GM23338 (cell line): ENCODE measurements around the gene SLC25A17. TPM values are rescaled to one million over a fixed set of nuclear protein-coding genes. Genes with fewer than 3 reads are reported as not detected.
A peak's percentile ranks its signal among the peaks of the same experiment; 100 is the strongest.

ENCODE experiments used
- ATAC-seq: fragments of 200-7000 bp; cut with Tn5 transposase; 3 replicates; pipeline ENCODE4 v1.9.1; 2020
- DNase-seq: peaks from one replicate; pipeline ENCODE4 v3.0.0-alpha.2; 2015; ENCODE audit warnings: low spot score
- H2AFZ ChIP-seq: fragments of 200-600 bp; sonication (generic); 2 replicates; pipeline ENCODE4 v1.8.0; 2016; ENCODE audit warnings: antibody characterized with exemption, mild to moderate bottlenecking, moderate library complexity
- H3F3A ChIP-seq: fragments of 200-600 bp; sonication (generic); replicated peaks from 2 replicates; pipeline ENCODE4 v1.8.0; 2017; ENCODE audit warnings: antibody characterized with exemption, mixed run types, low read depth
- H3K27ac ChIP-seq: fragments of 200-600 bp; sonication (generic); 2 replicates; pipeline ENCODE4 v1.6.1; 2016; ENCODE audit warnings: low read depth
- H3K27me3 ChIP-seq: fragments of 200-600 bp; sonication (generic); 2 replicates; pipeline ENCODE4 v1.8.0; 2016; ENCODE audit warnings: mild to moderate bottlenecking, mixed run types, moderate library complexity; ENCODE audit not compliant: insufficient read depth
- H3K36me3 ChIP-seq: fragments of 200-600 bp; sonication (generic); 2 replicates; pipeline ENCODE4 v1.8.0; 2016; ENCODE audit warnings: mild to moderate bottlenecking; ENCODE audit not compliant: insufficient read depth
- H3K4me1 ChIP-seq: fragments of 200-600 bp; sonication (generic); 2 replicates; pipeline ENCODE4 v1.8.0; 2016; ENCODE audit warnings: mild to moderate bottlenecking, moderate library complexity; ENCODE audit not compliant: insufficient read depth
- H3K4me2 ChIP-seq: fragments of 200-600 bp; sonication (generic); 2 replicates; pipeline ENCODE4 v1.7.1; 2017; ENCODE audit warnings: mixed run types
- H3K4me3 ChIP-seq: fragments of 200-600 bp; sonication (generic); 2 replicates; pipeline ENCODE4 v1.6.1; 2016; ENCODE audit warnings: mixed run types
- H3K79me2 ChIP-seq: fragments of 200-600 bp; sonication (generic); replicated peaks from 2 replicates; pipeline ENCODE4 v1.8.0; 2017; ENCODE audit warnings: mild to moderate bottlenecking; ENCODE audit not compliant: insufficient read depth
- H3K9me2 ChIP-seq: fragments of 200-600 bp; sonication (generic); 2 replicates; pipeline ENCODE4 v1.8.0; 2017; ENCODE audit not compliant: insufficient read depth
- H4K20me1 ChIP-seq: fragments of 200-600 bp; sonication (generic); replicated peaks from 2 replicates; pipeline ENCODE4 v1.8.0; 2017; ENCODE audit warnings: mild to moderate bottlenecking; ENCODE audit not compliant: insufficient read depth
- H3K27ac Mint-ChIP-seq: 2 replicates; pipeline ENCODE4 v1.8.0; 2020; ENCODE audit warnings: inconsistent platforms, mild to moderate bottlenecking, moderate library complexity, mixed read lengths
- H3K27me3 Mint-ChIP-seq: 3 replicates; pipeline ENCODE4 v1.8.0; 2022; ENCODE audit warnings: low read depth, mild to moderate bottlenecking, moderate library complexity, mixed read lengths, inconsistent platforms; ENCODE audit not compliant: insufficient read depth, poor library complexity
- H3K36me3 Mint-ChIP-seq: 3 replicates; pipeline ENCODE4 v1.8.0; 2021; ENCODE audit warnings: low read depth, mild to moderate bottlenecking, inconsistent platforms, moderate library complexity, mixed read lengths
- H3K4me1 Mint-ChIP-seq: 3 replicates; pipeline ENCODE4 v1.8.0; 2020; ENCODE audit warnings: mild to moderate bottlenecking, inconsistent platforms, mixed read lengths
- H3K4me3 Mint-ChIP-seq: 3 replicates; pipeline ENCODE4 v1.8.0; 2021; ENCODE audit warnings: moderate library complexity, mild to moderate bottlenecking, inconsistent platforms, mixed read lengths
- H3K9me3 Mint-ChIP-seq: 3 replicates; pipeline ENCODE4 v1.8.0; 2020; ENCODE audit warnings: moderate library complexity, mild to moderate bottlenecking, inconsistent platforms, mixed read lengths
- CREB1 ChIP-seq: fragments of 250-450 bp; sonication (Bioruptor Pico); IDR thresholded peaks from 2 replicates; pipeline ENCODE4 v1.5.0; 2020; ENCODE audit warnings: low read depth, mild to moderate bottlenecking, moderate library complexity
- CTCF ChIP-seq, 2 experiments: fragments of 200-600 bp in 1 of 2; sonication (generic) in 1 of 2; conservative IDR thresholded peaks; 2 replicates each; pipeline versions ENCODE4 v1.5.1 to v1.6.1; 2016 to 2017; ENCODE audit warnings: antibody characterized with exemption in 2 of 2, low read depth in 2 of 2, mild to moderate bottlenecking in 2 of 2, moderate library complexity in 1 of 2
- ETS1 ChIP-seq: IDR thresholded peaks from 2 replicates; pipeline ENCODE4 v1.6.1; 2016; ENCODE audit warnings: antibody characterized with exemption
- EZH2phosphoT487 ChIP-seq: fragments of 200-600 bp; sonication (generic); IDR thresholded peaks from one replicate; pipeline ENCODE4 v1.8.1; 2018; ENCODE audit warnings: antibody characterized with exemption; ENCODE audit not compliant: unreplicated experiment
- JUNB ChIP-seq: IDR thresholded peaks from one replicate; pipeline ENCODE4 v1.6.1; 2016; ENCODE audit warnings: antibody characterized with exemption; ENCODE audit not compliant: unreplicated experiment
- NANOG ChIP-seq: IDR thresholded peaks from 2 replicates; pipeline ENCODE4 v1.6.1; 2016; ENCODE audit warnings: antibody characterized with exemption, borderline replicate concordance
- REST ChIP-seq: IDR thresholded peaks from one replicate; pipeline ENCODE4 v1.6.1; 2018; ENCODE audit warnings: antibody characterized with exemption; ENCODE audit not compliant: unreplicated experiment
- ZNF114 ChIP-seq: fragments of 250-450 bp; sonication (Bioruptor Pico); IDR thresholded peaks from 2 replicates; pipeline ENCODE4 v1.5.0; 2020; ENCODE audit warnings: mild to moderate bottlenecking, moderate library complexity
- ZNF331 ChIP-seq: fragments of 250-450 bp; sonication (Bioruptor Pico); IDR thresholded peaks from 2 replicates; pipeline ENCODE4 v1.5.0; 2020; ENCODE audit warnings: low read depth, mild to moderate bottlenecking, moderate library complexity
- polyA plus RNA-seq: library from polyadenylated mRNA; unstranded; fragments of >200 nt; fragmentation: Nextera tagmentation; extraction: Ambion mirVana; gene quantifications from 2 replicates; pipeline ENCODE4 v1.2.1, GENCODE V29; 2016
- total RNA-seq: library from RNA; depleted of rRNA; stranded (reverse); fragments of >200 nt; shearing (Covaris generic); gene quantifications from 2 replicates; pipeline ENCODE4 v1.2.3, GENCODE V29; 2014

SLC25A17 gene
- total and polyA plus RNA-seq, 2 experiments from 2014 or later: 35.4 to 43.6 TPM

GRCh38 chr22:40855071-40855978, 36.2 kb upstream of the SLC25A17 start:
- peak overlapping the region; percentile 100; the same call in 1 of the 2 replicates for H3K27ac ChIP-seq
- peak overlapping the region; percentile 92 for H3K4me3 ChIP-seq
- no peaks in the 10 kb centered on the region for H3K36me3 ChIP-seq
- Mint-ChIP-seq H3K27ac (peak overlapping the region; percentile 54), H3K4me1 (peaks cover 20% of the 10 kb centered on the region; the same call in 2 of the 3 replicates), H3K9me3 (no peaks in the 10 kb centered on the region), H3K36me3 (peaks cover 7% of the 10 kb centered on the region), H3K27me3 (peaks cover 6% of the 10 kb centered on the region), H3K4me3 (peak overlapping the region; percentile 100)
- TF ChIP-seq ETS1 (no peak), ZNF331 (CRISPR knock-in tag) (no peak), CREB1 (CRISPR knock-in tag) (no peak), REST (no peak), ZNF114 (CRISPR knock-in tag) (no peak), NANOG (no peak), EZH2phosphoT487 (no peak)
- no peaks in the 10 kb centered on the region for H3K27me3 ChIP-seq
- H3K79me2 ChIP-seq: peaks cover 94% of the 10 kb centered on the region
- no peaks in the 10 kb centered on the region; the same call in 1 of the 2 replicates for H3F3A ChIP-seq
- ATAC-seq: no peak
- no peak for DNase-seq
- H4K20me1 ChIP-seq: peaks cover 20% of the 10 kb centered on the region
- peaks cover 29% of the 10 kb centered on the region for H3K4me1 ChIP-seq
- no peak overlapping the region for H2AFZ ChIP-seq
- no peaks in the 10 kb centered on the region for H3K9me2 ChIP-seq
- H3K4me2 ChIP-seq: peak overlapping the region; percentile 90

GRCh38 chr22:40853961-40854360, 34.8 kb upstream of the SLC25A17 start:
- Histone ChIP-seq H3K4me3 (0 out of 2 replicates have a peak overlapping the region, but pooled peaks have one; percentile 92), H3K36me3 (peaks cover 9% of the 10 kb centered on the region; the same call in 1 of the 2 replicates), H3K4me2 (peak overlapping the region; percentile 90; the same call in 1 of the 2 replicates), H3K9me2 (no peaks in the 10 kb centered on the region), H2AFZ (no peak overlapping the region), H3F3A (no peaks in the 10 kb centered on the region; the same call in 1 of the 2 replicates), H3K4me1 (peaks cover 29% of the 10 kb centered on the region), H3K27ac (peak overlapping the region; percentile 34), H3K27me3 (no peaks in the 10 kb centered on the region), H3K79me2 (peaks cover 94% of the 10 kb centered on the region), H4K20me1 (peaks cover 26% of the 10 kb centered on the region)
- peak overlapping the region; percentile 52; the same call in 2 of the 3 replicates for H3K4me3 Mint-ChIP-seq
- H3K9me3 Mint-ChIP-seq: no peaks in the 10 kb centered on the region
- peaks cover 6% of the 10 kb centered on the region for H3K27me3 Mint-ChIP-seq
- ATAC-seq (no peak), DNase-seq (no peak)
- peaks cover 18% of the 10 kb centered on the region for H3K36me3 Mint-ChIP-seq
- peaks cover 20% of the 10 kb centered on the region; the same call in 2 of the 3 replicates for H3K4me1 Mint-ChIP-seq
- H3K27ac Mint-ChIP-seq: peak overlapping the region; percentile 61
- TF ChIP-seq ZNF114 (CRISPR knock-in tag): no peak
- TF ChIP-seq CTCF (conservative IDR thresholded peaks at IDR 0.05; ENCODE audit: low read depth in 2 of 2): no peak
- TF ChIP-seq JUNB: no peak
- no peak for TF ChIP-seq ZNF331 (CRISPR knock-in tag)
